ENCODE measurements around the gene SIGLEC6. TPM values are rescaled to one million over a fixed set of nuclear protein-coding genes. Genes with fewer than 3 reads are reported as not detected.

Gene SIGLEC6
- total RNA-seq, 2 donors from 2014 or later = 0.56 to 1.6 TPM

DNA sequence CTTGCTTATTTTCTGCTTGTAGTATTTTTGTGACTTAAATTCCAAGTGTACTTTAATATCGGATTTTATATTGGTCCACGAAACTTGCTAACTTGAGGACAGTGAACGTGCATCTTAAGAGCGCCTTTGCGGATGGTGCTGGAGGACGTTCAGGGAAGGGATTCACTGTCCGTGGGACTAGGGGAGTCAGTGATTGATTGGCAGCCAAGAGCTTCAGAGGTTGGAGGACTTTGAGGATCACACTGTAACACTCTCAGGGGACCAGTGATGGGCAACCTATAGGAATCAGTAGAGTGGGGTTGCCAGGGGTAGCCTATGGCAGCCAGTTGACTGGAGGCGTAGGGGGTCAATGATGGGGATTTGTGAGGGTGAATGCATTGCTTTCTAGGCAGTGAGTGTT lies 40.1 kb upstream of the SIGLEC6 start:
- peak overlapping the region; percentile 80 for H3K4me3 ChIP-seq
- H3K27me3 ChIP-seq (replicated peaks; ENCODE audit: insufficient read depth) = no peaks in the 10 kb centered on the region
- TF ChIP-seq, protein P1, sequence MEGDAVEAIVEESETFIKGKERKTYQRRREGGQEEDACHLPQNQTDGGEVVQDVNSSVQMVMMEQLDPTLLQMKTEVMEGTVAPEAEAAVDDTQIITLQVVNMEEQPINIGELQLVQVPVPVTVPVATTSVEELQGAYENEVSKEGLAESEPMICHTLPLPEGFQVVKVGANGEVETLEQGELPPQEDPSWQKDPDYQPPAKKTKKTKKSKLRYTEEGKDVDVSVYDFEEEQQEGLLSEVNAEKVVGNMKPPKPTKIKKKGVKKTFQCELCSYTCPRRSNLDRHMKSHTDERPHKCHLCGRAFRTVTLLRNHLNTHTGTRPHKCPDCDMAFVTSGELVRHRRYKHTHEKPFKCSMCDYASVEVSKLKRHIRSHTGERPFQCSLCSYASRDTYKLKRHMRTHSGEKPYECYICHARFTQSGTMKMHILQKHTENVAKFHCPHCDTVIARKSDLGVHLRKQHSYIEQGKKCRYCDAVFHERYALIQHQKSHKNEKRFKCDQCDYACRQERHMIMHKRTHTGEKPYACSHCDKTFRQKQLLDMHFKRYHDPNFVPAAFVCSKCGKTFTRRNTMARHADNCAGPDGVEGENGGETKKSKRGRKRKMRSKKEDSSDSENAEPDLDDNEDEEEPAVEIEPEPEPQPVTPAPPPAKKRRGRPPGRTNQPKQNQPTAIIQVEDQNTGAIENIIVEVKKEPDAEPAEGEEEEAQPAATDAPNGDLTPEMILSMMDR (IDR thresholded peaks at IDR 0.05) = no peak
- DNase-seq (ENCODE audit: low spot score) = no peak
- ATAC-seq (ENCODE audit: insufficient number of reproducible peaks, low FRiP score, low read depth) = no peak
- H3K36me3 ChIP-seq = peaks cover 7% of the 10 kb centered on the region
- H3K9me3 ChIP-seq = no peaks in the 10 kb centered on the region
- H3K4me1 ChIP-seq (ENCODE audit: control insufficient read depth in 1 of 2, low read depth in 2 of 2) = peaks cover 10 to 24% of the 10 kb centered on the region in 2 donors
- peak overlapping the region in 1 of 2 donors; percentile 42 for H3K27ac ChIP-seq

DNA sequence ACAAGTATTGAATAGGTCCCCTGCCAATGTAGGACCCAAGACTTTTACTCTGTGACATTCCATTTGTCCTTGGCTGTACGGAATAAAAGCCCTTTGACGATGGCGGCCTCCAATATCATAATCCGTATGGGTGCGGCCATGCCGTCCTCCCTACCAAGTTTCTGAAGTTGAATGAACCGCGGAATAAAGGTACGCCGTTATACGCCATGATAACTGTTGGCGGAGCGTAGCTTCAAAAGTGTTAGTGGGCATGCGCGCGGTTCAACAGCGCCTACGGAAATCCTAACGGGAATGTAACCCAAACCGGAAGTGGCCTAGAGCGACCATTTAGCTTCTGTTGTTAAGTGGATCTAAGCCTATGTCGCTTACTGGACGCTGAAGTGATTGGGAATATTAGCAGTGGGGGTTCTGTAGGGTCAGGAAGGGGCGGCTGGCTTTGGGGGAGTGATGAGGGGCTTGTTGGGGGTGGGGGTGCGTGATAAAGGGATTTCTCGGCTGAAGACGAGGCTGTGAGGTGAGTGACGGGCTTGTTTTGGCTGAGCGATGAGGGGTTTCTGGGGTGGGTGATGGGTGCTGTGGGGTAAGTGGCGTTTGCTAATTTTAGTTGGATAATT lies 39.6 kb upstream of the SIGLEC6 start, which contains the start of gene ZNF175:
Gene ZNF175 (plus strand): TSS at position 322 of the 614 bp plus-strand sequence. CDS start 2,047 bp downstream, outside the sequence.
- peaks cover 10 to 24% of the 10 kb centered on the region in 2 donors for H3K4me1 ChIP-seq (ENCODE audit: control insufficient read depth in 1 of 2, low read depth in 2 of 2)
- peak within 1 kb of the TSS; percentile 80 for H3K4me3 ChIP-seq
- no peaks in the 10 kb centered on the region for H3K9me3 ChIP-seq
- ATAC-seq (ENCODE audit: insufficient number of reproducible peaks, low FRiP score, low read depth) (peak; percentile 97), DNase-seq (ENCODE audit: low spot score) (peak; percentile 73)
- H3K36me3 ChIP-seq = peaks cover 4% of the 10 kb centered on the region
- peak within 1 kb of the TSS; percentile 42 to 66 for H3K27ac ChIP-seq
- TF ChIP-seq, protein P1 (IDR thresholded peaks at IDR 0.05) = no peak
- H3K27me3 ChIP-seq (replicated peaks; ENCODE audit: insufficient read depth) = no peaks in the 10 kb centered on the region

GRCh38 chr19:51568456-51568855 lies 37.0 kb upstream of the SIGLEC6 start:
- TF ChIP-seq, protein P1 (IDR thresholded peaks at IDR 0.05) = no peak
- no peak for ATAC-seq (ENCODE audit: insufficient number of reproducible peaks, low FRiP score, low read depth)
- H3K27me3 ChIP-seq (replicated peaks; ENCODE audit: insufficient read depth) = no peaks in the 10 kb centered on the region

GRCh38 chr19:51567583-51567982 lies 36.1 kb upstream of the SIGLEC6 start:
- DNase-seq (ENCODE audit: low spot score) (no peak), ATAC-seq (ENCODE audit: insufficient number of reproducible peaks, low FRiP score, low read depth) (no peak)
- Histone ChIP-seq H3K9me3 (no peaks in the 10 kb centered on the region), H3K4me3 (no peak overlapping the region), H3K27me3 (replicated peaks; ENCODE audit: insufficient read depth) (no peaks in the 10 kb centered on the region), H3K27ac (no peak overlapping the region), H3K36me3 (no peaks in the 10 kb centered on the region), H3K4me1 (ENCODE audit: control insufficient read depth in 1 of 2, low read depth in 2 of 2) (peaks cover 8 to 11% of the 10 kb centered on the region in 2 donors)
- TF ChIP-seq, protein P1 (IDR thresholded peaks at IDR 0.05) = no peak

More at GRCh38 chr19:51568456-51568855, 37.0 kb upstream of the SIGLEC6 start:
- H3K9me3 ChIP-seq = no peaks in the 10 kb centered on the region
- H3K27ac ChIP-seq = no peak overlapping the region
- H3K4me1 ChIP-seq (ENCODE audit: control insufficient read depth in 1 of 2, low read depth in 2 of 2) = peaks cover 10 to 20% of the 10 kb centered on the region in 2 donors
- H3K36me3 ChIP-seq = no peaks in the 10 kb centered on the region
- no peak overlapping the region for H3K4me3 ChIP-seq
- DNase-seq (ENCODE audit: low spot score) = no peak

DNA sequence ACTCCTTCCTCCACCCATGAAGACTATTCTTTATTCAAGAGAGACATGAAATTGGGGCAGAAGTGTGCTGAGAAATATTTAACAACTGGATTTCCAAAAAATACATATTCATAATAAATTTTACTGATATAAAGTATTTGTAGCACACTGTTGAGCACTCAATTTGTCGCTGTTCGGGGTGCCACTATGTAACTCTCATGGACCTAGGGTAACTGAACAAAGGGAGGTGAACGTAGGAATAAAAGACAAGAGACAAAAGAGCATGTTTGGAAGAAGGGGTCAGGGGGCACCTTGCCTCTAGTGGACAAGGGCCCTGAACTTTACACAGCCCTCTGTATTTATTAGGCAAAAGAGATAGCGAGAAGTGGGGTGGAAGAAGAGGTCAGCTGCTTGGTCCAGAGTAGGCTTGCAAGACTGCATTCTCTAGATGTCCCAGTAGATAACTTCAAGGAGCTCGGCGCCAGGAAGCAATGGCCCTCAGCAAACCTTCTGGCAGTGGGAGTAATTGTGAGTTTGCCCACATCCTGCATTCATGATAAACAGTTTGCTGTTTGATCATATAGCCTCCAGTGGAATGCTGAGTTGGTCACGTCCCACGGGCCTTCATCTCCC lies 35.1 kb upstream of the SIGLEC6 start:
- ATAC-seq (ENCODE audit: insufficient number of reproducible peaks, low FRiP score, low read depth) (no peak), DNase-seq (ENCODE audit: low spot score) (no peak)
- Histone ChIP-seq H3K9me3 (no peaks in the 10 kb centered on the region), H3K36me3 (no peaks in the 10 kb centered on the region), H3K4me1 (ENCODE audit: control insufficient read depth in 1 of 2, low read depth in 2 of 2) (peaks cover under 1 to 1% of the 10 kb centered on the region in 2 donors), H3K27ac (no peak overlapping the region), H3K27me3 (replicated peaks; ENCODE audit: insufficient read depth) (no peaks in the 10 kb centered on the region), H3K4me3 (no peak overlapping the region)
- TF ChIP-seq, protein P1 (IDR thresholded peaks at IDR 0.05) = no peak

Measured in thoracic aorta (tissue), 2 donors.